ENCODE data around the gene ADAMTS3. TPM values are rescaled to one million over a fixed set of nuclear protein-coding genes. Genes with fewer than 3 reads are reported as not detected.

The ADAMTS3 gene
- total RNA-seq, 1 donor: 2.2 TPM

GRCh38 chr4:72351521-72351920 lies 217.5 kb downstream of the ADAMTS3 start:
- Histone ChIP-seq H3K27me3 (ENCODE audit: insufficient read depth, low read length) (no peaks in the 10 kb centered on the region), H3K4me3 (ENCODE audit: insufficient read depth, low read length) (no peak overlapping the region), H3K4me1 (ENCODE audit: insufficient read depth, low read length) (no peaks in the 10 kb centered on the region), H3K9me3 (ENCODE audit: low read depth, low read length) (no peaks in the 10 kb centered on the region), H2AFZ (ENCODE audit: low read length) (no peak overlapping the region), H3K27ac (ENCODE audit: low read depth, low read length) (no peak overlapping the region), H3K79me2 (ENCODE audit: insufficient read depth, low read length) (no peaks in the 10 kb centered on the region), H4K20me1 (ENCODE audit: insufficient read depth, low read length) (no peaks in the 10 kb centered on the region), H3K36me3 (ENCODE audit: insufficient read depth, low read length) (no peaks in the 10 kb centered on the region), H3K4me2 (ENCODE audit: insufficient read depth, low read length) (no peak overlapping the region)
- no peak for TF ChIP-seq CTCF (IDR thresholded peaks at IDR 0.05; ENCODE audit: extremely low read depth, low read depth, low read length)
- DNase-seq (ENCODE audit: insufficient read length, low spot score, missing footprints): no peak

DNA sequence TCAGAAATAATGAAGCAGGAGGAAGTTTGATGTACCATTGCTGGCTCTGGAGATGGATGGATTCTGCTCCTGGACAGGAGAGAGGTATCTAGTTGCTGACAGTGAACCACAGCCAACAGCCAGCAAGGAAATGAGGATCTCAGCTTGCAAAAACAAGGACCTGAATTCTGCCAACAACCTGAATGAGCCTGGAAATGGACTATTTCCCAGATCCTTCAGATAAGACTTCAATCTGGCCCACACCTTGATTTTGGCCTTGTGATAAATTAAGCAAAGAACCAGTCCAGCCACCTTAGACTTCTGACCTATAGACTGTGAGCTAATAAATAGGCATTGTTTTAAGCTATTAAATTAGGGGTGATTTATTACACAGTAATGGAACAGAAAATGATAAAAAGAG lies 220.3 kb downstream of the ADAMTS3 start:
- no peaks in the 10 kb centered on the region for H3K4me1 ChIP-seq (ENCODE audit: insufficient read depth, low read length)
- H3K36me3 ChIP-seq (ENCODE audit: insufficient read depth, low read length): no peaks in the 10 kb centered on the region
- H2AFZ ChIP-seq (ENCODE audit: low read length): no peak overlapping the region
- no peaks in the 10 kb centered on the region for H3K79me2 ChIP-seq (ENCODE audit: insufficient read depth, low read length)
- H3K4me3 ChIP-seq (ENCODE audit: insufficient read depth, low read length): no peak overlapping the region
- no peaks in the 10 kb centered on the region for H3K27me3 ChIP-seq (ENCODE audit: insufficient read depth, low read length)
- no peak for DNase-seq (ENCODE audit: insufficient read length, low spot score, missing footprints)
- no peak for TF ChIP-seq CTCF (IDR thresholded peaks at IDR 0.05; ENCODE audit: extremely low read depth, low read depth, low read length)
- no peaks in the 10 kb centered on the region for H4K20me1 ChIP-seq (ENCODE audit: insufficient read depth, low read length)
- H3K4me2 ChIP-seq (ENCODE audit: insufficient read depth, low read length): no peak overlapping the region
- no peak overlapping the region for H3K27ac ChIP-seq (ENCODE audit: low read depth, low read length)
- H3K9me3 ChIP-seq (ENCODE audit: low read depth, low read length): no peaks in the 10 kb centered on the region

- no peak overlapping the region for H2AFZ ChIP-seq (ENCODE audit: low read length)
- H3K4me2 ChIP-seq (ENCODE audit: insufficient read depth, low read length): no peak overlapping the region
- H3K27me3 ChIP-seq (ENCODE audit: insufficient read depth, low read length): no peaks in the 10 kb centered on the region
- TF ChIP-seq CTCF (IDR thresholded peaks at IDR 0.05; ENCODE audit: extremely low read depth, low read depth, low read length): no peak
- no peaks in the 10 kb centered on the region for H3K79me2 ChIP-seq (ENCODE audit: insufficient read depth, low read length)
- no peaks in the 10 kb centered on the region for H3K36me3 ChIP-seq (ENCODE audit: insufficient read depth, low read length)
- no peak overlapping the region for H3K27ac ChIP-seq (ENCODE audit: low read depth, low read length)
- H3K9me3 ChIP-seq (ENCODE audit: low read depth, low read length): no peaks in the 10 kb centered on the region
- no peaks in the 10 kb centered on the region for H4K20me1 ChIP-seq (ENCODE audit: insufficient read depth, low read length)
- DNase-seq (ENCODE audit: insufficient read length, low spot score, missing footprints): no peak
- no peak overlapping the region for H3K4me3 ChIP-seq (ENCODE audit: insufficient read depth, low read length)
- H3K4me1 ChIP-seq (ENCODE audit: insufficient read depth, low read length): no peaks in the 10 kb centered on the region
Observed at GRCh38 chr4:72344418-72344817, 224.6 kb downstream of the ADAMTS3 start.

DNA sequence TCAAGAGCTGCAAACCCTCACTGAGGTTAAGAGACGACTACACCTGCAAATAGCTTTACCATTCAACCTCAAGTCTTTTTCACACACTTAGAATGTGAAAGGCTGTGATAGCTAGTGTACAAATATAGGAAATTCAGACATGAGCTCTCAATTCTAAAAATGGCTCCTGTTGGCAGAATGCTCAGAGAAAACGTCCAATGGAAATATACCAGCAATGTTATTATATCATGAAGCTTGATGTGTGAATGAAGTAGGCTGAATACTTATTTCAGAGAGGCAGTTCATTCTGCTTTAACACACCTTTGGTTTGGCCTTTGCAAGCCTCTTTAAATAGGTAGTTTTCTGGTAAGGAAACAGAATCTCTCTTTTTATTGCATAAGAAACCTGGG lies 227.6 kb downstream of the ADAMTS3 start:
- Histone ChIP-seq H3K36me3 (ENCODE audit: insufficient read depth, low read length) (no peaks in the 10 kb centered on the region), H3K4me3 (ENCODE audit: insufficient read depth, low read length) (no peak overlapping the region), H3K9me3 (ENCODE audit: low read depth, low read length) (no peaks in the 10 kb centered on the region), H3K4me2 (ENCODE audit: insufficient read depth, low read length) (no peak overlapping the region), H4K20me1 (ENCODE audit: insufficient read depth, low read length) (no peaks in the 10 kb centered on the region), H3K27me3 (ENCODE audit: insufficient read depth, low read length) (no peaks in the 10 kb centered on the region), H3K27ac (ENCODE audit: low read depth, low read length) (no peak overlapping the region), H2AFZ (ENCODE audit: low read length) (peak overlapping the region; percentile 57), H3K79me2 (ENCODE audit: insufficient read depth, low read length) (no peaks in the 10 kb centered on the region), H3K4me1 (ENCODE audit: insufficient read depth, low read length) (no peaks in the 10 kb centered on the region)
- no peak for TF ChIP-seq CTCF (IDR thresholded peaks at IDR 0.05; ENCODE audit: extremely low read depth, low read depth, low read length)
- no peak for DNase-seq (ENCODE audit: insufficient read length, low spot score, missing footprints)

Measured in osteoblast (primary cell).